Measurements from ENCODE around the gene ADAMTS3. TPM values are rescaled to one million over a fixed set of nuclear protein-coding genes. Genes with fewer than 3 reads are reported as not detected.

The ADAMTS3 gene
- total RNA-seq, 1 donor from 2014 or later: 11.0 TPM

DNA sequence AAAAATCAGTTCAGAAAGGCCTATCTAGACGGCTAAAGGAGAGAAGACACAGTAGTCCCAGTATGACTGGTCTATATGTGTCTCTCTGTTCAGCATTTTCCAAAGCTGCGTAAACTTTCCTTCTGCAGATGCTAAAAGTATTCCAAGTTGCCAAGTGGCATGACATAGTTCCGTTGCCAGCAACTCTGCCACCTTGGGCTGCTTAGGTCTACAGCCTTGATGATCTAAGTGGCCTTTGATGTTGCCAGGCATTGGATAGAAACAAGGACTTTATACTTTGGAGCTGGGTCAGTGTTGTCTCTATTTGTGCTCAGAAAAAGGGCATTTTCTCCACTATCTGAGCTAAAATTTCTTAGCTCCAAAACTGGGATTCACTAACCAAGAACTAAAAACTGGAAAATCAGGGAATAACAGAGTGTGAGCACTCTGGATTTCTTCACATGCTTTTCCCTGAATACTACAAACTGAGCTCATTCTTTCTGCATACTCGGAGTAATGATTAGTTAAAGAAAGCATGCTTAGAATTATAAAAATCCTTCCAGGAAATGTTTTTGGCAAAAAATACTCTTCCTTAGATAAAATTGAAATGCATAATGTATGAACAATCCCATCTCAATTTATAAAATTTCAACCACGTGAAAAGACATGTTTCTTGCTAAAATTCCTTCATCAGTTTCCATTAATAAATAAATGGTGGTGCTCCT, 191.4 kb downstream of the ADAMTS3 start:
- Mint-ChIP-seq H3K4me1 (no peaks in the 10 kb centered on the region), H3K4me3 (no peak overlapping the region), H3K27me3 (ENCODE audit: low read depth) (no peaks in the 10 kb centered on the region), H3K36me3 (no peaks in the 10 kb centered on the region), H3K27ac (no peak overlapping the region), H3K9me3 (no peaks in the 10 kb centered on the region)
- no peak for DNase-seq (ENCODE audit: low spot score in 2 of 2, unreplicated experiment in 2 of 2)
- TF ChIP-seq, protein P1, sequence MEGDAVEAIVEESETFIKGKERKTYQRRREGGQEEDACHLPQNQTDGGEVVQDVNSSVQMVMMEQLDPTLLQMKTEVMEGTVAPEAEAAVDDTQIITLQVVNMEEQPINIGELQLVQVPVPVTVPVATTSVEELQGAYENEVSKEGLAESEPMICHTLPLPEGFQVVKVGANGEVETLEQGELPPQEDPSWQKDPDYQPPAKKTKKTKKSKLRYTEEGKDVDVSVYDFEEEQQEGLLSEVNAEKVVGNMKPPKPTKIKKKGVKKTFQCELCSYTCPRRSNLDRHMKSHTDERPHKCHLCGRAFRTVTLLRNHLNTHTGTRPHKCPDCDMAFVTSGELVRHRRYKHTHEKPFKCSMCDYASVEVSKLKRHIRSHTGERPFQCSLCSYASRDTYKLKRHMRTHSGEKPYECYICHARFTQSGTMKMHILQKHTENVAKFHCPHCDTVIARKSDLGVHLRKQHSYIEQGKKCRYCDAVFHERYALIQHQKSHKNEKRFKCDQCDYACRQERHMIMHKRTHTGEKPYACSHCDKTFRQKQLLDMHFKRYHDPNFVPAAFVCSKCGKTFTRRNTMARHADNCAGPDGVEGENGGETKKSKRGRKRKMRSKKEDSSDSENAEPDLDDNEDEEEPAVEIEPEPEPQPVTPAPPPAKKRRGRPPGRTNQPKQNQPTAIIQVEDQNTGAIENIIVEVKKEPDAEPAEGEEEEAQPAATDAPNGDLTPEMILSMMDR (IDR thresholded peaks at IDR 0.05; ENCODE audit: unreplicated experiment): no peak

DNA sequence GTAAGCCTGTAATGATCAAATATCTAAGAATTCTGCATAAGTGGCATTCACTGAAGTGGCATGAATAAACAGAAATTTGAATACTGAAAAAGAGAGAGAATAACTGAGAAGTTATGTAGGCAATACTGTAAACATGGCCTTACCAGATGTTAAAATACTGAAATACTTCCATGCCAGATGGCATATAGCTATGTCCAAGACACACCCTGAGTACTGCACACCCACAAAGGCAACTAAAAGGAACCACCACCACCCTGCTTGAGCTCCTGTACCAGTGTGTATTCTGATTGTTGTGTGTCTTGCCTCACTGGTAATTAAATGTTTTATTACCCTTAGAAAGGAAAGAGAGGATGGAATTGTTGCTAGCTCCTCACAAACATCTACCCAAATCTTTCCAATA, 192.1 kb downstream of the ADAMTS3 start:
- H3K4me1 Mint-ChIP-seq: no peaks in the 10 kb centered on the region
- H3K27ac Mint-ChIP-seq: no peak overlapping the region
- TF ChIP-seq, protein P1 (IDR thresholded peaks at IDR 0.05; ENCODE audit: unreplicated experiment): no peak
- H3K36me3 Mint-ChIP-seq: no peaks in the 10 kb centered on the region
- no peak overlapping the region for H3K4me3 Mint-ChIP-seq
- no peak for DNase-seq (ENCODE audit: low spot score in 2 of 2, unreplicated experiment in 2 of 2)
- no peaks in the 10 kb centered on the region for H3K9me3 Mint-ChIP-seq
- no peaks in the 10 kb centered on the region for H3K27me3 Mint-ChIP-seq (ENCODE audit: low read depth)

DNA sequence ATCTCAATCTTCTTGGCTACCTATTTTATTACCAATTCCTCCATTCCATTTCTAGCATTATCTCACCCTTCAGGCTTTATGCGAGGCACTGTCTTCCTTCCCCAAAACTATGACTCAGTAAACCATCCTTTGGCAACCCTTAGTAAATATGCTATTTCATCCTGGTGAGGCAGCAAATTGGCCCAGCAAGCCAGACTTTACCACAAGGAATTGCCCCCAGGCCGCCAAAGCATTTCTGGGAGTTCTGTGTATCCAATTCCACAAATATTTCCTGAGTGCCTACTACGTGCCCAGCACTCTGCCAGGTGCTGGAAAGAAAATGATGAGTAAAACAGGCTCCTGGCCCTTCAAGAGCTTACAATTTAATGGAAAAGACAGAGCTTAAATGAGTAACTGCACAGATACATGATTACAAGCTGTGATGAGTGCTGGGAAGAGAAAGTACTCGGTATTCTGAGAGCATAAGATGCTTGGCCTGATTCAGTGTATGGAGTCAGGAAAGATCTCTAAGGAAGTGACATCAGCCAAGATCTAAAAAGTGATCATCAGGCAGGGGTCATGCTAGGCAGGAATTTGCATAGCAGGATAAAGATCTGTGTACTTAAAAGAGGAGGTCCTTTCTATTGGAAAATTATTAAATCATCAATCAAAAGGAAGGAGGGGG, 193.8 kb downstream of the ADAMTS3 start:
- TF ChIP-seq, protein P1 (IDR thresholded peaks at IDR 0.05; ENCODE audit: unreplicated experiment): no peak
- Mint-ChIP-seq H3K36me3 (no peaks in the 10 kb centered on the region), H3K4me3 (no peak overlapping the region), H3K27me3 (ENCODE audit: low read depth) (no peaks in the 10 kb centered on the region), H3K27ac (no peak overlapping the region), H3K4me1 (no peaks in the 10 kb centered on the region), H3K9me3 (no peaks in the 10 kb centered on the region)
- no peak for DNase-seq (ENCODE audit: low spot score in 2 of 2, unreplicated experiment in 2 of 2)

DNA sequence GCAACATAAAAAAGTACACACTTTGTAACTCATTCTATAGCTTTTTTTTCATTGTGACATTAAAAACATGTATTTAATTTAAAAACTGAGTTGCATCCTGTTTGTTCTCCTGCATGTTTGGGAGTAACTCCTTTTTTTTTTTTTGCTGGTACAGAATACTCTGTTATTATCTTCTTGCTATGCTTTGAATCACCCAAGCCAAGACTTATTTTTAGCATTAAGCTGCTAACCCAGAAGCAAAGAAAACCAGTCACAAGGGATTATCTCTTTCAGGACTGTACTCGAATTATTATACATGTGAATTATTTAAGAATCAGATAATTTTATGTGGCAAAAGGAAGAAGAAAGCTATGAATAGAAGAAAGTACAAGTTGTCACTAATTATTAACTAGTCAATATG, 194.9 kb downstream of the ADAMTS3 start:
- no peaks in the 10 kb centered on the region for H3K36me3 Mint-ChIP-seq
- H3K27ac Mint-ChIP-seq: no peak overlapping the region
- no peaks in the 10 kb centered on the region for H3K27me3 Mint-ChIP-seq (ENCODE audit: low read depth)
- TF ChIP-seq, protein P1 (IDR thresholded peaks at IDR 0.05; ENCODE audit: unreplicated experiment): no peak
- no peaks in the 10 kb centered on the region for H3K9me3 Mint-ChIP-seq
- no peaks in the 10 kb centered on the region for H3K4me1 Mint-ChIP-seq
- H3K4me3 Mint-ChIP-seq: no peak overlapping the region
- DNase-seq (ENCODE audit: low spot score in 2 of 2, unreplicated experiment in 2 of 2): no peak

DNA sequence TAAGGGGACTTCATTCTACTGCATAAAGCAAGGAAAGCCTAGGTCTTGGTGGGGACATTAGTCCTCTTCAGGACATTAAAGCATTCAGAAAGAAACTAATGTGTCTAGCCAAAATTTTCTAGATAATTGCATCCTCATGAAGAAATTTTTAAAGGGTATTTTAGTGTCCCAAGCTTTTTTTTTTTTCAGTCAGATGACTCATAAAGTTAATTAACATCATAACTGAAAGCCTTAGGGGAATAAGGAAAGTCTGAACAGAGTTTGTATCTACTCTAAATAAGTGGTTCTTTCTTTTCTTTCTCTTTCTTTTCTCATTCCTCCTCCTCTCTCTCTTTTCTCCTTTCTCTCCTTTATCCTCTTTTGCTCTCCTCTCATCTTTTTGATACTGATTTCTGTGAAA, 202.4 kb downstream of the ADAMTS3 start:
- Mint-ChIP-seq H3K4me1 (no peaks in the 10 kb centered on the region), H3K9me3 (no peaks in the 10 kb centered on the region), H3K36me3 (no peaks in the 10 kb centered on the region), H3K27ac (no peak overlapping the region), H3K27me3 (ENCODE audit: low read depth) (no peaks in the 10 kb centered on the region), H3K4me3 (no peak overlapping the region)
- DNase-seq (ENCODE audit: low spot score in 2 of 2, unreplicated experiment in 2 of 2): no peak
- TF ChIP-seq, protein P1 (IDR thresholded peaks at IDR 0.05; ENCODE audit: unreplicated experiment): no peak
